Esophagus mucosa (tissue), 1 donor: ENCODE results near the gene TEX19. TPM values are rescaled to one million over a fixed set of nuclear protein-coding genes. Genes with fewer than 3 reads are reported as not detected.
"Not testable (repeated sequence)": the region's sequence is repeated elsewhere in the genome, so short reads cannot be mapped to it uniquely, and the experiment has no call there.

Experiments used
- ATAC-seq: fragments of 200-7000 bp; cut with Tn5 transposase; one replicate; pipeline ENCODE4 v1.9.1; 2020
- total RNA-seq: library from RNA; stranded (reverse); gene quantifications from one replicate; pipeline ENCODE4 v1.2.4, GENCODE V29; 2023
- donor health status: DM: yes; HTN: yes; CAD: no.

Gene TEX19
- total RNA-seq, 1 donor from 2014 or later: not detected

DNA sequence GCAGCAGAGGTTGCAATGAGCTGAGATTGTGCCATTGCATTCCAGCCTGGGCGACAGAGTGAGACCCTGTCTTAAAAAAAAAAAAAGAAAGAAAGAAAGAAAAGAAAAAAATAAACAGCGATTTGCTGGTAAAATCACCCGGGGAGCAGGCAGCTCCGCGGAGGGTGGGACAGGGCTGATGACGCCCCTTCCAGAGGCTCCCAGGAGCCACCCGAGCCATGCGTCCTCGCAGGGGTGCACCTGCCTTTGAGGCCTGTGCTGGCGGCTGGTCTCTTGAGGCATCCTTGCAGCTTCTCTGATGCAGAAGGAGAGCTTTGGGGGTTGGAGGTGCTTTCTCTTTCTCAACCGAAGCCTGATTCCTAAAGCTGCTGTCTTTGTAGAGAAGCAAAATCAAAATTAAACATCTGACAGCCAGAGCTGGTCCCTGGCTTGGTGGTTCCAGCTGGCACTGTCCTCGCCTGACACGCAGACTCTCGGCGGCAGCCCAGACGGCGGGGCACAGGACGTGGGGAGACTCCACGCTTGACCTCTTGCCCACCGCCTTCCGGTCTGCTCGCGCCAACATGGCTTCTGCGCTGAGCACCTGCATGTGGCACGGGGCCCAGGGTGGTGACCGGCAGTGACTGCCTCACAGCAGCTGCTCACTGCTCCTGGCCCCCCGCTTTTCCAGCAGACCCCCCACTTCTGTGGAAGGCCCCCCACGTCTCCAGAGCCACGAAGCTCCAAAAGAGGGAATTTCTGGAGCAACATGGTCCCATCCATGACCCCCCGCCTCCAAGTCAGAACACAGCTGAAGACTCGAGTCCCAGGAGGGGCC lies 19.1 kb downstream of the TEX19 start:
- no peak for ATAC-seq

DNA sequence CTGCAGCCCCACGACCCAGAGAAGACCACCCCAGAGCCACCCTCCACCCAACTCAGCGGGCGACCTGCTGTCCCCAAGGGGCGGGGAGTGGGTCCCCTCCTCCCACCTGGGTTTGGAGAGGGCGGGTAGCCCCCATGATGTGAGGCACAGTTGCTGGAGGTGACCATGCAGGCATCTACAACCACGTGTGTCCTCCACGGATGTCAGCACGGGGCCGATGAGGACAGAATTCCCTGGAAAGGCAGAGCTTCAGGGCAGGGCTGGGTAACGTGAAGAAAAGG lies 19.6 kb downstream of the TEX19 start:
- no peak for ATAC-seq

DNA sequence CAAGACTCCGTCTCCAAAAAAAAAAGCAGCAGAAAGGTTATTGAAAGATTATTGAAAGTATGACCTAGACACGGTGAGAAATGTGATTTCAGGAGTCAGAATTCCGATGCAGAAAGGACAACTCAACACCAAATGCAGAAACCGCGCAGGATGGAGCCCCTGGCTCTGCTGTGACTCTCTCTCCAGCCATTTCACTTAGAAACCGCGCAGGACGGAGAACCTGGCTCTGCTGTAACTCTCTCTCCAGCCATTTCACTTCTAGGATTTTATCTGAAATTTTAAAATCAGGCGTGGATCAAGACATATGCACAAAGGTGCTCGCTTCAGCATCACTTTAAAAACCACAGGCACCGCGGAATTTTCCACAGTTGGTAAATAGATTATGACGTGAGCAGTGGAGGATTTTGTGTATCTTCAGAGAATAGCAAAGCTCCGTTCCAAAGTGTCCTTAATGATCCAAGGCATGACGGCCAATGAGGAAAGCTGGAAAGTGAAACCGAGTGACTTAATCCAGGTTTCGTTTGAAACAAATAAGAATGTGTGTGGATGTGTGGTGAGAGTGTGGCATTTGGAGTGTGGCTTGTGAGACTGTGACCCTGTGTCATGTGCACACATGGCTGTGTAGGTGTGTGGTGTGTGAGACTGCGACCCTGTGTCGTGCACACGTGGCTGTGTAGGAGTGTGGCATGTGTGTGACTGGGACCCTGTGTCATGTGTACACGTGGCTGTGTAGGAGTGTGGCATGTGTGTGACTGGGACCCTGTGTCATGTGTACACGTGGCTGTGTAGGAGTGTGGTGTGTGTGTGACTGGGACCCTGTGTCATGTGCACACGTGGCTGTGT lies 22.0 kb downstream of the TEX19 start:
- ATAC-seq: no peak

GRCh38 chr17:82381703-82382009 lies 22.6 kb downstream of the TEX19 start:
- ATAC-seq: not testable (repeated sequence)

GRCh38 chr17:82382220-82382932 lies 23.3 kb downstream of the TEX19 start:
- not testable (repeated sequence) for ATAC-seq

DNA sequence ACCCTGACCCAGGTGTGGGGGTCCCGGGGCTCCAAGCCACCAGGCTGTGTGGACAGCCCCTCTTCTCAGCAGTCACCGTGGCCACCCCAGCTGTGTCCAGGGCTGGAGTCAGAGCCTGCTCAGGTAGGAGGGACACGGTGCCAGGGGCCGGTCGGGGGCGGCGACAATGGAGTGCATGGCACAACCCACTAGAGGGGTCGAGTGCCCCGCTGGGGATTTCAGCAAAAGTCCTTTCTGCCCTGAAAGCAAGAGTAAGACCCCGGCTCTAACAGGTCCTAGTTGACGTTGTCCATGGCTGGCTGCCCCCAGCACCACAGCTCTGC lies 23.8 kb downstream of the TEX19 start:
- ATAC-seq: no peak

DNA sequence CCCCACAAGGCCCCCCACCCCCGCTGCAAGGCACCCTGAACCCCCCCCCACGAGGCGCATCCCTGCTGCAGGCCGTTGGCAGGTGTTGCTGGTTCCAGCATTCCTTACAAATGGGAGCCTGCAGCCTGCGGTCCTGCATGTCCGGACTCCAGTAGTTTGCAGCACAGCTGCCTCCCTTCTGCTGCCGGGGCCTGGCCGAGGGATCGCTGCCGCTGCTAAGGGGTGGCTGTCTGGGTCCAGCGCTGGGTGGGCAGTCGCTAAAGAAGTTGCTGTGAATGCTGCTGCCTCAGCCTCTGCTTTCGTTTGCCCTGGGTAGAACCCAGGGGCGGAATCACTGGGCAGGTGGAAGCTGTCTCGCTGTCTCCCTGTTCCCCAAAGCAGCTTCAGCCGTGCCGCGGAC lies 24.4 kb downstream of the TEX19 start:
- ATAC-seq: no peak

DNA sequence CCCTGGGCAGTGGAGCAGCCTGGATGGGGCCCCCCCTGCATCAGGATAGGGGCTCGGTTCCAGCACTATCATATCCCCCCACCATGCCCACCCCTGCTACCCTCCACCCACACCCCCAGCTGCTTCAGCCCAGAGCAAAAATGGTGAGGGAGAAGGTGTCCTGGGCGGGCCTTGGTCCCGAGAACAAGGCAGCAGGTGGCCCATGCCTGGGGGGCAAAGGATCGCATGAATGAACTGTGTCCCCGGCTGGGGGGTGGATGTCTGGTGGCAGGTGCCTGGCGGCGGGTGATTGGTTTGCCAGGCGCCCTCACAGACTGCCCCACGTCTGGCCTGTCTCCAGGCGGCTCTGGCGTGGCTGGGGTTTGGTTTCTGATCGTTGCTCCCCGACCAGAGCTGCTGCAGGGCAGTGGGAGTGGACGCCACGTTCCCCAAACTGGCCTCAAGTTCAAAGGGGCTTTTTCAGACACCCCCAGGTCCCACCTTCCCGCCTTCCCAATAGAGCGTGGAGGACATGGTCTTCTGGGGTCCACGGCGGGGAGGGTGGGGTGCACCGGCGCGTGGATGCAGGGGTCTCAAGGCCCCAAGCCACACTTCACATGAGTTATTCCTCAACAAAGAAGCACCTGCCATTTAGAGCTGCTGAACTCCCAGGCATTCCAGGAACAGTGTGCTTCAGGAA lies 25.1 kb downstream of the TEX19 start:
- no peak for ATAC-seq

DNA sequence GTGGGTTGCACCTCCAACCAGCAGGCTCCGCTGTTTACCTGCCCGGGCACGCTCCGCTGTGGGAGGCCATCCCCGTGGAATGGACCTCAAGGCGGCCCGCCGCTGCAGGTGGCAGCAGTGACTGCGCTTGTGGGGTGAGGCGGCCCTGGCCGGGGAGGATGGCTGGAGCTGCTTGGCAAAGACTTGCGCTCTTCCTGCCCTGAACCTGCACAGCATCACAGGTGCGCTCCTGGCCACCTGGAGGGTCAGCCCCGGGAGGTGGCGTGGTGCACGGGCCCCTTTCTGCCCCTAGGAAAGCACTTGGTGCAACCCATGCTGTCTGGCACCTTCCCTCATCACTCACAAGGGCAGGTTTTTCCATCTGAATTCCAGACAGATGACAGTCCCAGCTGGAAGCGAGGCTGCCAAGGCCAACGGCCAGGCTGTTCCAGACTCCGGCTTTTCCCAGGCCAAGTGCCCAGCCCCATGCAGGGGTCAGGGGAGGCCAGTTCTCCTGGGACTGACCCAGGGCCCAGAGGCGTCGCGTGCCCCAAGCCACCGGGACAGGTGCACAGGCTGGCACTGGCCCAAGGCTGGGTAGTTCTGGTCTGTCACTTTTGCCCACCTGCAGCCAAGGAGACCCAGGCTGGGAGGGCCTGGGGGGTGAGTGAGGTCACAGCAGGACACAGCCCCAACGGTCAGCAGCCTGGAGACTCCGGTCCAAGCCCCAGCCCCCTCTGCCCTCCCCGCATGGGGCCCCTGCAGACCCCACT lies 25.9 kb downstream of the TEX19 start:
- peak; percentile 86 for ATAC-seq

DNA sequence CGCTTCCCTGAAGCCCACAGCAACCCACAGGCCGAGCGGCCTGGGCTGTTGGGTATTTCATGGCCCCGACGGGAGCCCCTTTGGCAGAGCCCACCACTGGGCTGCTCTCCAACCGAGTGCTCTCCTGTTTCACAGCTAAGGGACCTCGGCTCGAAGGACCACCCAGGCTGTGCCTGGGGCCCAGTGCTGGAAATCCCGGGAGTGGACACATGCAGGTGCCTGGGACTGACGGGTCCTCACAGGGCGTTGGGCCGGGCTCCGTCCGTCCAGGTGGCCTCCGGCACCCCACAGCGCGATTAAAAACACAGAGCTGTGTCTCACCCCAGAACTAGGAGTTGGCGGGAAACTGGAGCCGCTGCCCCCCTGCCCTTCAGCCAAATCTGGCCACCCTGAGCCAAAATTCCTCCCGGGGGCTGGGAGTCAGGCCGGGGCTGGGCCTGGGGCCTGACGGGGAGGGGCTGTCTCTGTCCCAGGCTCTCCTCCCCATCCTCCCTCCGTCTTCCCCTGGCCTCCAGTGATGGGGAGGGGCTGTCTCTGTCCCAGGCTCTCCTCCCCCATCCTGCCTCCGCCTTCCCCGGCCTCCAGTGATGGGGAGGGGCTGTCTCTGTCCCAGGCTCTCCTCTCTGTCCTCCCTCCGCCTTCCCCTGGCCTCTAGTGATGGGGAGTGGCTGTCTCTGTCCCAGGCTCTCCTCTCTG lies 26.7 kb downstream of the TEX19 start:
- no peak for ATAC-seq

DNA sequence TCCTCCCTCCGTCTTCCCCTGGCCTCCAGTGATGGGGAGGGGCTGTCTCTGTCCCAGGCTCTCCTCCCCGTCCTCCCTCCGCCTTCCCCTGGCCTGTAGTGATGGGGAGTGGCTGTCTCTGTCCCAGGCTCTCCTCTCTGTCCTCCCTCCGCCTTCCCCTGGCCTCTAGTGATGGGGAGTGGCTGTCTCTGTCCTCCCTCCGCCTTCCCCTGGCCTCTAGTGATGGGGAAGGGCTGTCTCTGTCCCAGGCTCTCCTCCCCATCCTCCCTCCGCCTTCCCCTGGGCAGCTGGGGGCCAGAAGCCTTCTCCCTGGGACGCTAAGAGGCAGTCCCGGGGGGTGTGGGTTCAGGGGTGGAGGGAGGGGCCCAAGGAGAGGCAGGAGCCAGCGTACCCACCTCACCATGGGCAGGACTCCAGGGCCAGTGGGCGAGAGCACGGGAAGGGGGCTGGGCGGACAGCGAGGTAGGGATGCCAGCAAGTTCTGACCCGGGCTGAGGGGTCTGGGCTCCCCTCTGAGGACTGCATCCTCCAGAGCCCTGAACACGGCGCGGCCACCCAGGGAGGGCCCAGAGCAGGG lies 27.3 kb downstream of the TEX19 start:
- ATAC-seq: no peak

- no peak for ATAC-seq
Observed at GRCh38 chr17:82386881-82387704, 28.0 kb downstream of the TEX19 start.

DNA sequence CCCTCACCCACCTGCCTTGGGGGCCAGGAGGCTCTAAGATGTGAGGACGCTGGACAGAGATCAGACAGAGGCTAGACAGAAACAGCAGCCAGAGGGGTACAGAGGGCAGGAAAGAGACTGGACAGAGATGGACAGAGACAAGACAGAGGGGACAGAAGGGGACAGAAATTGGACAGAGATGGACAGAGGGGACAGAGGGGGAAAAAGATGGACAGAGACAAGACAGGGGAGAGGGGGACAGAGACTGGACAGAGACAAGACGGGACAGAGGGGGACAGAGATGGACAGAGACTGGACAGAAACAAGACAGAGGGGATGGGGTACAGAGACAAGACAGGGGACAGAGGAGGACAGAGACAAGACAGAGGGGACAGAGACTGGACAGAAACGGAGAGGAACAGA lies 28.7 kb downstream of the TEX19 start:
- ATAC-seq: no peak

DNA sequence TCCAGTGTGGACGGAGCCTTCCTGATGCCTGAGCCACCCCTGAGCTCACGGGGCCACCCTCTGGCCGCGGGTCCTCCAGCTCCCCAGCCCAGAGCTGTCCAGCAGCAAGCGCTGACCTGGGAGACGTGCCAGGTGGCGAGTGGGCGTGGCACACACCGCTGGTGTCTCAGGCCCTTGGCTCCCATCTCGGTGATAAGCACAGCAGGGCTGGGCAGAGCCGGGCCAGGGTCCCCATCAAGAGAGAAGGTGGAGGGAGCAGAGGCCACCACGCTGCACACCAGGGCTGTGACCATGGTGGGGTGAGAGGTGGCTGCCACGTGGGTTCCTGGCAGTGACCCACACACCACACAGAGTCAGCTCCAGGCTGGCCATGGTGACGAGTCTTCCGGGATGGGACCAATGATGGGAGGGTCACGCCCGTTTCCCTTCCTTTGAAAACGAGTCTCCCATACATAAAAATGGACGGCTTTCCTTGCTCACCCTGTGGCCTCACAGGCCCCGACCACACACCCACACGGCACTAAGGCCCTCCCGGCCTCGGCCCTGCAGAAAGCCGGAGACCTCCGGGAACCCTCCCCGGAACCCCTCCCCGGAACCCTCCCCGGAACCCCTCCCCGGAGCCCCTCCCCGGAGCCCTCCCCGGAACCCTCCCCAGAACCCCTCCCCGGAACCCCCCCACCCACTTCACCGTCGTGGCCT lies 29.3 kb downstream of the TEX19 start:
- peak; percentile 11 for ATAC-seq

GRCh38 chr17:82388922-82389283 lies 29.9 kb downstream of the TEX19 start:
- no peak for ATAC-seq

DNA sequence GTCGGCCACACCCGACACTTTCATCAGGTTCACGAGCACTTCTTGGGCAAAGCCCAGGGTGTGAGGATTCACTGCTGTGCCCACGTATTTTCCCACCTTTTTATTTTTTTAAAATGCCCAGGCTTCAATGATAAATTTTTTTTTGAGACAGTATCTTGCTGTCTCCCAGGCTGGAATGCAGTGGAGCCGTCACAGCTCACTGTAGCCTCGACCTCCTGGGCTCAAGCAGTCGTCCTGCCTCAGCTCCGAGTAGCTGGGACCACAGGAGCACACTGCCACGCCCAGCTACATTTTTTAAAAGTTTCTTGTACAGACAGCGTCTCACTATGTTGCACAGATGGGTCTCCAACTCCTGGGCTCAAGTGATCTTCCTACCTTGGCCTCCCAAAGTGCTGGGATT lies 30.3 kb downstream of the TEX19 start:
- ATAC-seq: no peak

- ATAC-seq: peak; percentile 10
Observed at GRCh38 chr17:82390015-82390859, 31.2 kb downstream of the TEX19 start.

- no peak for ATAC-seq
Observed at GRCh38 chr17:82390860-82391435, 31.9 kb downstream of the TEX19 start.
